OCI-LY7 (cell line): ENCODE results near the gene RNF217.

ENCODE experiments used
- EZH2phosphoT487 ChIP-seq: fragments of 200-600 bp; sonication (generic); IDR thresholded peaks from 2 replicates; pipeline ENCODE4 v1.6.1; 2018; ENCODE audit warnings: low read depth, borderline replicate concordance, mild to moderate bottlenecking, mixed run types, antibody characterized with exemption, low read length, moderate library complexity, mixed read lengths
- TF ChIP-seq, protein P1 (sequence below): fragments of 200-600 bp; sonication (generic); conservative IDR thresholded peaks from 2 replicates; pipeline ENCODE4 v1.5.1; 2014; ENCODE audit warnings: mild to moderate bottlenecking, antibody characterized with exemption, low read length, moderate library complexity, mixed read lengths

DNA sequence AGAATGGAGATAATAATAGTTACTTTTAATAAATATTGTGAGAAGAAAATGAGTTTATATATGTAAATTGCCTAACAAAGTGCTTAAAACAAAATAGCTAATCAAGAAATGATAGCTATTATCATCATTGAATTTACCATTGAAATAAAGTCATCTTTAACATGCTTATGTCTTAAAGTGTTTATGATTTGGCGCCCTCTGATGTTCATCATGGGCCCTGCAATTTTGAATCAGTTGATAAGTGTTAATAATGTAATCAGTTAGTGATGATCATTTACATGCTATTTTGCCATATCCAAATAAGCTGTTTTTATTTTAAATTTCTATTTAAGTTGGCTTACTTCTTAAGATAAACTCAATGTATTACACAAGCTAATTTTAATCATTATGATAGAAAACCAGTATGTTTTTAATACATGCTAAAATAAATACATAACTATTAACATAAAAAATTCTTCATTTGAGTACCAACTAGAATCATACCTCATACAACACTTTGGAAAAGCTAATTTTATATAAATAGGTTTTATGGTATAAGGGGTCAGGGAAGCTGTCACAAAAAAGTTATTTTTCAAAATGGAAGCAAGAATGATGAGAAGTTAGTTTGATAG is 152.1 kb downstream of the RNF217 start:
- TF ChIP-seq, protein P1, sequence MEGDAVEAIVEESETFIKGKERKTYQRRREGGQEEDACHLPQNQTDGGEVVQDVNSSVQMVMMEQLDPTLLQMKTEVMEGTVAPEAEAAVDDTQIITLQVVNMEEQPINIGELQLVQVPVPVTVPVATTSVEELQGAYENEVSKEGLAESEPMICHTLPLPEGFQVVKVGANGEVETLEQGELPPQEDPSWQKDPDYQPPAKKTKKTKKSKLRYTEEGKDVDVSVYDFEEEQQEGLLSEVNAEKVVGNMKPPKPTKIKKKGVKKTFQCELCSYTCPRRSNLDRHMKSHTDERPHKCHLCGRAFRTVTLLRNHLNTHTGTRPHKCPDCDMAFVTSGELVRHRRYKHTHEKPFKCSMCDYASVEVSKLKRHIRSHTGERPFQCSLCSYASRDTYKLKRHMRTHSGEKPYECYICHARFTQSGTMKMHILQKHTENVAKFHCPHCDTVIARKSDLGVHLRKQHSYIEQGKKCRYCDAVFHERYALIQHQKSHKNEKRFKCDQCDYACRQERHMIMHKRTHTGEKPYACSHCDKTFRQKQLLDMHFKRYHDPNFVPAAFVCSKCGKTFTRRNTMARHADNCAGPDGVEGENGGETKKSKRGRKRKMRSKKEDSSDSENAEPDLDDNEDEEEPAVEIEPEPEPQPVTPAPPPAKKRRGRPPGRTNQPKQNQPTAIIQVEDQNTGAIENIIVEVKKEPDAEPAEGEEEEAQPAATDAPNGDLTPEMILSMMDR: peak; percentile 93
- TF ChIP-seq EZH2phosphoT487: no peak
